Suprapubic skin (tissue), 3 donors: ENCODE measurements around the gene HOXD3.

Experiments used
- EP300 ChIP-seq: sonication (generic); formaldehyde crosslinking; IDR thresholded peaks from one replicate; pipeline ENCODE4 v1.6.1; 2017; ENCODE audit warnings: antibody characterized with exemption
- POLR2A ChIP-seq, 2 donors: fragments of 450-650 bp; IDR thresholded peaks; one replicate each; pipeline ENCODE4 v1.6.1; 2017; ENCODE audit warnings: antibody characterized with exemption in 2 of 2, mild to moderate bottlenecking in 2 of 2, moderate library complexity in 2 of 2
- TF ChIP-seq, protein P1 (sequence below), 2 donors: fragments of 200-600 bp in 1 of 2; fragments of 450-650 bp in 1 of 2; sonication (generic) in 1 of 2; IDR thresholded peaks; one replicate each; pipeline ENCODE4 v1.5.1; 2016 to 2019; ENCODE audit warnings: antibody characterized with exemption in 2 of 2, mild to moderate bottlenecking in 1 of 2, moderate library complexity in 1 of 2

DNA sequence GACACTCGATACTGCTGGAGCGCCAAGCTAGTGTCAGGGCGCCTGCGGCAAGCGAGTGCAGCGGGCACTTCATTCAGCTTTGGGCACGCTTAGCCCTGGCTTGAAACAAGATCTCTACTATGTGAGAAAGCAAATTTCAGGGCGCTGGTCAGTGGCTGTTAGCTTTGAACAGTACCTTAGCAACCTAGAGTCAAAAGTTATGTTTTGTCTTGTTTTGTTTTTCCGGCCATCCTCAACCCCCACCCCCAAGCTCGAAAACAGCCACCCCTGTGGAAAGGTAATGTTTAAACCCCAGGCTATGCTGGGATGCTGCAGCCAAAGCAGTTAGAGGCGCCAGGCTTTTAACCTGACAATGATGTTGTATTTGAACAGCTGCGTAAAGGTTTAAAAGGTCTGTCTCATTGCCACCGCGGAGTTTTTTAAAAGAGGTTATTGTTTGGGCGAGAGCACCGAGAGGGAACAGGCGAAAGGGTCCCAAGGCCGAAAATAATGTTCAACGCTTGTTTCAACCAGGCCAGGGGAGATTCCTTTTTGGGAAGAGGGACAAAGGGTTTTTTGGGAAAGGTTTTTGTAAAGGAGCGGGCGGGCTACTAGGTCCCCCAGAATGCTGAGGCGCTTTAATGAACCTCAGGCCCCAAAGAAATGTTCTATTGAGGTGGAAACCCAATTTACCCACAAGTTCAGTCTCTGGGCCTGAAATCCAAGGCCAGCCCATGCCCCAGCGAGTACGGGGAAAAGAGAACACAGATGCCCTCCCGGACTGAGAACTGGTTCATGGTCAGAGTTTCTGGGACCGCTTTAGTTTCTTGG is 42.8 kb upstream of the HOXD3 start:
- TF ChIP-seq, protein P1, sequence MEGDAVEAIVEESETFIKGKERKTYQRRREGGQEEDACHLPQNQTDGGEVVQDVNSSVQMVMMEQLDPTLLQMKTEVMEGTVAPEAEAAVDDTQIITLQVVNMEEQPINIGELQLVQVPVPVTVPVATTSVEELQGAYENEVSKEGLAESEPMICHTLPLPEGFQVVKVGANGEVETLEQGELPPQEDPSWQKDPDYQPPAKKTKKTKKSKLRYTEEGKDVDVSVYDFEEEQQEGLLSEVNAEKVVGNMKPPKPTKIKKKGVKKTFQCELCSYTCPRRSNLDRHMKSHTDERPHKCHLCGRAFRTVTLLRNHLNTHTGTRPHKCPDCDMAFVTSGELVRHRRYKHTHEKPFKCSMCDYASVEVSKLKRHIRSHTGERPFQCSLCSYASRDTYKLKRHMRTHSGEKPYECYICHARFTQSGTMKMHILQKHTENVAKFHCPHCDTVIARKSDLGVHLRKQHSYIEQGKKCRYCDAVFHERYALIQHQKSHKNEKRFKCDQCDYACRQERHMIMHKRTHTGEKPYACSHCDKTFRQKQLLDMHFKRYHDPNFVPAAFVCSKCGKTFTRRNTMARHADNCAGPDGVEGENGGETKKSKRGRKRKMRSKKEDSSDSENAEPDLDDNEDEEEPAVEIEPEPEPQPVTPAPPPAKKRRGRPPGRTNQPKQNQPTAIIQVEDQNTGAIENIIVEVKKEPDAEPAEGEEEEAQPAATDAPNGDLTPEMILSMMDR (IDR thresholded peaks at IDR 0.05): no peak
- no peak for TF ChIP-seq EP300
- TF ChIP-seq POLR2A (IDR thresholded peaks at IDR 0.05): no peak
